ENCODE measurements around the gene STX1B.
A peak's percentile ranks its signal among the peaks of the same experiment; 100 is the strongest.
"Not testable (repeated sequence)": the region's sequence is repeated elsewhere in the genome, so short reads cannot be mapped to it uniquely, and the experiment has no call there.

The STX1B gene

GRCh38 chr16:31010585-31011325 is at the start of gene STX1B:
TSS of gene STX1B (minus strand) at chr16:31010638. CDS start at chr16:31010396, 242 bp downstream.
- peak; percentile 60 for DNase-seq (ENCODE audit: low spot score)

- no peak for DNase-seq (ENCODE audit: low spot score)
These were observed 45.2 kb upstream of the STX1B start for GRCh38 chr16:31055613-31056012.

DNA sequence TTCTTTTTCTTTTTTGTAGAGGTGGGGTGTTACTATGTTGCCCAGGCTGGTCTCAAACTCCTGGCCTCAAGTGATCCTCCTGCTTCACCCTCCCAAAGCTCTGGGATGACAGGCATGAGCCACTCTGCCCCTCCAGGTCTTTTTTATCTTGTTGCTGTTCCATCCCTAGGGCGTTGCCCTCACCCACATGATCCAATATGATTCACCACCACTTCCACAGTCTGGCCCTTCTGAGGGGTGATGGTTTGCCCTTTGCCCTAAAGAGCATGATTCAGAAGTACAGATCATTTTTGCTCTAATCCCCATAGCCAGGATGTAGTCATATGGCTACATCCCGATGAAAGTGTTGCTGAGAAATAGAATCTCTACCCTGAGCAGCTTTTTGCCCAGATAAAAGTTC is 41.7 kb upstream of the STX1B start:
- peak; percentile 96 for DNase-seq (ENCODE audit: low spot score)

GRCh38 chr16:31050280-31051030 is 40.0 kb upstream of the STX1B start:
- no peak for DNase-seq (ENCODE audit: low spot score)

GRCh38 chr16:31043898-31044481 is 33.6 kb upstream of the STX1B start:
- DNase-seq (ENCODE audit: low spot score): no peak

DNA sequence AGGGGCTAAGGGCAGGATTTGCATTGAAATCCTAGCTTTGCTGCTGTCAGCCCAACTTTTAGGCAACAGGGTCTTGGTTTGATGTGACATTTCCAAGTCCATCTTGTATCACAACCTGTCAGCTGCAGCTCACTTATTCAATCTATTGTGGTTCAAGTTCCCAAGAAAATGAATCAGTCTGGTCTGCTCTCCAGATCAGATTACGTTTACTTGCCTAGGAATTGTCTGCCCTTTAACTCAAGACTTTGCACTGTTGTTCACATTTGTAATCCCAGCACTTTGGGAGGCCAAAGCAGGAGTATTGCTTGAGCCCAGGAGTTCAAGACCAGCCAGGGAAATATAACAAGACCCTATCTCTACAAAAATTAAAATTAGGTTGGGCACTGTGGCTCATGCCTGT is 32.9 kb upstream of the STX1B start:
- no peak for DNase-seq (ENCODE audit: low spot score)

DNA sequence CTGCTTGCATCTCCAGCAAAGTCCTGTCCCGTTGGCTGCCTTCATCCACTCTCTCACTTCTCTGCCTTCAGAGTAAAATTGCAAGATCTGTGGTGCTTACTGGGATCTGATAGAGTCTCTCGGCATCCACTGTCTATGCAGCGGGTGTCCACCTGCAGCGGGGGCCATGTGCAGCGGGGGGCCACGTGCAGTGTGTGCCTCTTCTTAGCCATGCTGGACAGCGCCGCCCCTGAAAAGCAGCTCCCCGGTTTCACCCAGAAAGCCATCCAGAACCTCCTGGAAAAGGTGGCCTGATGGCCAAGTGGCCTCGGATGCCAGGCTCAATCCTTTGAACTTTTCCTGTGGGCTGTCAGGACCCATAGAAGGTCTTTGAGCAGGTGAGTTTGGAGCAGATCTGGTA is 32.4 kb upstream of the STX1B start:
- no peak for DNase-seq (ENCODE audit: low spot score)

DNA sequence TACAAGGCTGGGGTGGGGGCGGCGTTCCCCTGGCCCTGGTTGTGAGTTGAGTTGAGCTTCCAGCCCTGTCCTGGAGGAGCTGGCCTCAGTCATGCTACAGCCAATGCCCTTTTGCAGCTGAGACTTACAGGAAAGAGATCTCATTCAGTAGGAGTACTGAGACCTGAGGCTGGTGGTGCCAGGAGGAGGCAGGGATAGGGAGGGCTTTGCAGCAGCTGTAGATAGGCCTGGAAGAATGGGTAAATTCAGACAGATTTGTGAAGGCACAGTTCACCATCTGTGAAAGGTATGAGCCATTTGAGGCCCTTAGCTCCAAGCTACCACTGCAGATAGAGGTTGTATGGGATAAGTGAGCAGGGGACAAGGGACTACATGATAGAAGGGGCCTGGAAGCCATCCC is 28.6 kb upstream of the STX1B start:
- DNase-seq (ENCODE audit: low spot score): no peak

DNA sequence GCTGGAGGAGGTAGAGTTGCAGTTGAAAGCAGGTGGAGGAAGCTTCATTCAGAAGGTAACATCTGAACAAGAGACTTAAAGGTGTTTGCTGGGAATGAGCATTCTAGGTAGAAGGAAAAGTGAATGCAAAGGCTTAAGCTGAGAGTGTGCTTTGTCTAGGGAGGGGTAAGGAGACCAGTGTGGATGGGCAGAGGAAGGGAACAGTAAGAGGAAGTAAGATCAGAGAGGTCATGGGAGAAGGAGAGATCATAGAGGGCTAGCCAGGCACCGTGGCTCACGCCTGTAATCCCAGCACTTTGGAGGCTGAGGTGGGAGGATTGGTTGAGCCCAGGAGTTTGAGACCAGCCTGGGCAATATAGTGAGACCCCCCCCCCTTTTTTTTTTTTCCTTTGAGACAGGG is 26.3 kb upstream of the STX1B start:
- DNase-seq (ENCODE audit: low spot score): no peak

- peak; percentile 99 for DNase-seq (ENCODE audit: low spot score)
These were observed 23.5 kb upstream of the STX1B start for GRCh38 chr16:31033709-31034492.

GRCh38 chr16:31032736-31033708 is 22.6 kb upstream of the STX1B start, which contains the start of gene STX4:
TSS of gene STX4 (plus strand) at chr16:31033558. CDS start at chr16:31033806, 248 bp downstream.
- DNase-seq (ENCODE audit: low spot score): peak; percentile 97

GRCh38 chr16:31031276-31031675 is 20.8 kb upstream of the STX1B start:
- DNase-seq (ENCODE audit: low spot score): no peak

DNA sequence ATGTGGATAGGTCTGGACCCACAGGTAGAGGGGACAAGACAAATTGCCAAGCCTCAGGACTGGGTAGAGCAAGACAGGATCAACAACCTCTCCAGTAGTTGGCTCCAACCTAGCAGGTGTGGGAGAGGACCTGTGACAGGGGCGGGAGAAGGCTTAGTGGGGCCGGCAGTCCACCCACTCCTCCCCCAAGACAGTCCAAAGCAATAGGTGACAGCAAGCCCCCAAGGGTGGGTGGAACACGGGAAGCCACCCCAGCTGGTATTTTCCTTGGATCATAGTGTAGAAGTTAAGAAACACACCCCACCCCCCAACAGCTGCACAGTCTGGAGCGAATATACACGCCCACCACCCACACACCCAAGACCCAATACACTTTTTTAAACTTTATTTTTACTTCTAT is 18.8 kb upstream of the STX1B start:
- no peak for DNase-seq (ENCODE audit: low spot score)

GRCh38 chr16:31025339-31025738 is 14.9 kb upstream of the STX1B start:
- DNase-seq (ENCODE audit: low spot score): no peak

GRCh38 chr16:31023627-31024226 is 13.3 kb upstream of the STX1B start:
- DNase-seq (ENCODE audit: low spot score): no peak

DNA sequence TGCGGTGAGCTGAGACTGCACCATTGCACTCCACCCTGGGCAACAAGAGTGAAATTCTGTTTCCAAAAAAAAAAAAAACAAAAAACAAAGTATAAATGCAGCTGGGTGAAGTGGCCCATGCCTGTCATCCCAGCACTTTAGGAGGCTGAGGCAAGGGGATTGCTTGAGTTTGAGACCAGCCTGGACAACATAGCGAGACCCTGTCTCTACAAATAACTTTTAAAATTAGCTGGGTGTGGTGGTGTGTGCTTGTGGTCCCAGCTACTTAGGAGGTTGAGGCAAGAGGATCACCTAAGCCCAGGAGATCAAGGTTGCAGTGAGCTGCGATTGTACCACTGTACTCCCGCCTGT is 12.8 kb upstream of the STX1B start:
- no peak for DNase-seq (ENCODE audit: low spot score)

DNA sequence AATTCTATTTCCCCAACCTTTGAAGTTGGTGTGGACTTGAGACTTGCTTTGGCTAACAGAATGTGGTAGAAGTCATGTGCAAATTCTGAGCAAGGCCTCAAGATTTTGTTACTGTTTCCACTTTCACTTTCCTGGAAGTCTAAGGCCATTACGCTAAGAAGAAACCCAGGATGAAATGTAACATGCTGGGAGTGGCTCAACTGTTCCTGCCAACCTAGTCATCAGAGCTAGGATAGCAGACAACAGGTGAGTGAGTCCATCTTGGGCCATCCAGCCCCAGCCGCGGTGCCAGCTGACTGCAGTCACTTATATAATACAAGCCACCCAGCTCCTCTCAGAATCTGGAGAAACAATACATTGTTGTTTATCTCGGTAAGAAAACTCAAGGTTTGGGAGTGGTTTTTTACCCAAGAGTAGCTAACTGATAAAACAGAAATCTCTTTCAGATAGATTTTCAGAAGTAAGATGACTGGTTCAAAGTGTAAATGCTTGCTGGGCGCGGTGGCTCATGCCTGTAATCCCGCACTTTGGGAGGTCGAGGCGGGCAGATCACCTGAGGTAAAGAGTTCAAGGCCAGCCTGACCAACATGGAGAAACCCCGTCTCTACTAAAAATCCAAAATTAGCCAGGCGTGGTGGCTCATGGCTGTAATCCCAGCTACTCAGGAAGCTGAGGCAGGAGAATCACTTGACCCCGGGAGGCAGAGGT is 12.3 kb upstream of the STX1B start:
- no peak for DNase-seq (ENCODE audit: low spot score)

GRCh38 chr16:31020536-31020935 is 10.1 kb upstream of the STX1B start:
- no peak for DNase-seq (ENCODE audit: low spot score)

- DNase-seq (ENCODE audit: low spot score): not testable (repeated sequence)
These were observed 7.3 kb upstream of the STX1B start for GRCh38 chr16:31017756-31018155.

DNA sequence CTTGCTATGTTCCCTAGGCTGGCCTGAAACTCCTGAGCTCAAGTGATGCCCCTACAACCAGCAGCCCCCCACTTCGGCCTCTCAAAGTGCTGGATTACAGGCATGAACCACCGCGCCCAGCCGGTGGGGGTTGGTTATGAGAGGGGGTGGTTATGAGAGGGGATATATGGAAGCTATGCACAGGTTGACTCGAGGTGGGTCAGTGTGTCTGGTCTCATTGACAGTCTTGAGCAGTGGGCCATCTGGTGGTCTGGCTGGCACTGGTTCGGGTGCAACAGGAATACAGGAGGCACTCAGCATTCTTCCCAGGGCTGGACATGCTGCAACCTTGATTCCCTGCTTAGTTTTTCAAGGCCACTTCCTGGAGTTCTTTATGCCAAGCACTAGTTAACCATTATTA is 5.6 kb upstream of the STX1B start:
- DNase-seq (ENCODE audit: low spot score): no peak
